ENCODE results near the gene KLB.
A peak's percentile ranks its signal among the peaks of the same experiment; 100 is the strongest.
"Not testable (repeated sequence)": the region's sequence is repeated elsewhere in the genome, so short reads cannot be mapped to it uniquely, and the experiment has no call there.

The KLB gene

GRCh38 chr4:39406763-39407583, at the start of gene KLB:
KLB (plus strand) TSS chr4:39406930; CDS start chr4:39406950, 20 bp downstream.
- no peak for DNase-seq

- DNase-seq = peak; percentile 41
Measured at GRCh38 chr4:39357002-39357401, 49.7 kb upstream of the KLB start.

- DNase-seq = not testable (repeated sequence)
Measured at GRCh38 chr4:39360611-39361010, 46.1 kb upstream of the KLB start.

- DNase-seq = no peak
Measured at GRCh38 chr4:39362827-39363226, 43.9 kb upstream of the KLB start.

GRCh38 chr4:39363773-39364393, 42.8 kb upstream of the KLB start:
- DNase-seq = no peak

GRCh38 chr4:39365360-39365759, 41.4 kb upstream of the KLB start:
- DNase-seq = no peak

GRCh38 chr4:39365830-39366771, 40.6 kb upstream of the KLB start, which contains the start of gene RFC1:
RFC1 (minus strand) TSS chr4:39366362; CDS start chr4:39366241, 121 bp downstream.
- peak; percentile 94 for DNase-seq

GRCh38 chr4:39367166-39367565, 39.6 kb upstream of the KLB start:
- DNase-seq = no peak

GRCh38 chr4:39369301-39369700, 37.4 kb upstream of the KLB start:
- no peak for DNase-seq

- DNase-seq = not testable (repeated sequence)
Measured at GRCh38 chr4:39371209-39371608, 35.5 kb upstream of the KLB start.

- no peak for DNase-seq
Measured at GRCh38 chr4:39375478-39375877, 31.3 kb upstream of the KLB start.

- DNase-seq = no peak
Measured at GRCh38 chr4:39383690-39384089, 23.0 kb upstream of the KLB start.

GRCh38 chr4:39384563-39384962, 22.2 kb upstream of the KLB start:
- DNase-seq = no peak

GRCh38 chr4:39390603-39391002, 16.1 kb upstream of the KLB start:
- no peak for DNase-seq

GRCh38 chr4:39394706-39395105, 12.0 kb upstream of the KLB start:
- no peak for DNase-seq

- DNase-seq = not testable (repeated sequence)
Measured at GRCh38 chr4:39401640-39402039, 5.1 kb upstream of the KLB start.

GRCh38 chr4:39407584-39407885, 805 bp downstream of the KLB start:
- no peak for DNase-seq

GRCh38 chr4:39410415-39410814, 3.7 kb downstream of the KLB start:
- no peak for DNase-seq

- DNase-seq = not testable (repeated sequence)
Measured at GRCh38 chr4:39411561-39411960, 4.8 kb downstream of the KLB start.

GRCh38 chr4:39415678-39416283, 9.1 kb downstream of the KLB start:
- DNase-seq = no peak

- DNase-seq = no peak
Measured at GRCh38 chr4:39422247-39422646, 15.5 kb downstream of the KLB start.

GRCh38 chr4:39425297-39425696, 18.6 kb downstream of the KLB start:
- DNase-seq = not testable (repeated sequence)

GRCh38 chr4:39426728-39427127, 20.0 kb downstream of the KLB start:
- DNase-seq = no peak
